Bronchial smooth muscle cell (primary cell): Measurements from ENCODE around the gene ECT2L. TPM values are rescaled to one million over a fixed set of nuclear protein-coding genes. Genes with fewer than 3 reads are reported as not detected.

Experiments
- total RNA-seq: library from RNA; depleted of rRNA; stranded (reverse); fragments of >200 nt; gene quantifications from 2 replicates; pipeline ENCODE4 v1.2.1, GENCODE V29; 2014

The ECT2L gene, protein sequence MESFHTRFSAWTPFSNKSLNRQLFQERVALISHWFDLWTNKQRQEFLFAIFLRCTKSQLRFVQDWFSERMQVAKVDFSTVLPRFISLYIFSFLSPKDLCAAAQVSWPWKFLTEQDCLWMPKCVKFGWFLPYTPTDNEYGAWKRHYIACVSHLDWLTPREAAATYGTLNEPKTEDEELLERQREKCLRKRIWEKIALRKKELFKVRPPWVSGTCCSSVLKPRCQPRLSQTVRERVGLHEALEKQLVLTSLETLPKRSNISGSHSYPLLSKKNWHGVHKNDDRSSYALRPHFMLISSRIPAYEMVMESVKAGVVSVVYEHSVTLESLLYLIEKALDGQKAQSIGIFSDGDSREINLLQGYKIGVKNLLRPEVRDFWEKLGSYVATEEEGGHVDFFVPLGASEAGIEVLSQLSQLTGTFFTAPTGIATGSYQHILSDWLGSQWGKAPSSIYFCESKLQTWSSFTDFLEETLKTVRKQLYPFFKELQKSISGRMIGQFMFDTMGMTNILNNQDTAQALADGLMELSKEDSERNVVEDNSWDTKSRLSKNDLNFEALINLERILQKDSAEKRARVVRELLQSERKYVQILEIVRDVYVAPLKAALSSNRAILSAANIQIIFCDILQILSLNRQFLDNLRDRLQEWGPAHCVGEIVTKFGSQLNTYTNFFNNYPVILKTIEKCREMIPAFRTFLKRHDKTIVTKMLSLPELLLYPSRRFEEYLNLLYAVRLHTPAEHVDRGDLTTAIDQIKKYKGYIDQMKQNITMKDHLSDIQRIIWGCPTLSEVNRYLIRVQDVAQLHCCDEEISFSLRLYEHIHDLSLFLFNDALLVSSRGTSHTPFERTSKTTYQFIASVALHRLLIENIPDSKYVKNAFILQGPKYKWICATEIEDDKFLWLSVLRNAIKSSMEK
- 0.09 and 0.16 TPM in 2 replicates for total RNA-seq

DNA sequence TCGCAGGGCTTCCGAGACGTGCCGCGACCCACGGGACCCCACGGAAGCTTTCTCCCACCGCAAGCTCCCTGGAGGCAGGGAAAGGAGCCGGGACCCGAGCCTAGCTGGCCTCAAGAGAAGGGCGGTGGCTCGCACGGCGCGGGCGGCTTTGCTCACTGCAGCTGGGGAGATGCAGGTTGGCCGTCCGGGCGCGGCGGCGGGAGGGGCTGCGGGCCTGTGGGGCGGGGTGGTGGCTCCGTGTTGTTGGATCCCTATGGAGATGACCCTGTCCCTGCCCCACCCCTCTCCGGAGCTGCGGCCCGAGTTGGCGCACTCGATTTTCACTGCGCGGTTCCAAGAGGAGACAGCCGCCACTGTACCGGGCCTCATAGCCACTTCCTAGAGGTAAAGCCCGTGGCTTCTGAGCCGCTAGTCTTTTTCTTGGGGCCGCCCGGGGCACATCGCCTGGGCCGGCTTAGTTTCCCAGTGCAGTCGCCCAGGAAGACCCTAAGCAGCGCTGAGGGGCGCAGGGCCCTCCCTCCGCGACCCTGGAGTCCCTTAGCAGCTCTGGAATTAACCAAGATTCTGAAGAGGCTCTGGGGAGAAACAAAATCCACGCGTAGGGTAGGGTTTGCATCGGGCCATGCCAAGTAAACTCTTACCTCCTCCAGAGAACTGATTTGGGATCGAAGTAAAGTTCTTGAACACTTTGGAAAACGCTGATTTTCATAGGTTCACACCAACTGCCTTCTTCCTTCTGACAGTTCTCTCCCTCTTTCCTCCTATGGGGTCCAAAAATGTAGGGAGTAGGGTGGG lies at the start of gene ECT2L:
ECT2L (plus strand) TSS at position 279 of the 795 bp plus-strand sequence. CDS start 17,188 bp downstream, outside the sequence.

DNA sequence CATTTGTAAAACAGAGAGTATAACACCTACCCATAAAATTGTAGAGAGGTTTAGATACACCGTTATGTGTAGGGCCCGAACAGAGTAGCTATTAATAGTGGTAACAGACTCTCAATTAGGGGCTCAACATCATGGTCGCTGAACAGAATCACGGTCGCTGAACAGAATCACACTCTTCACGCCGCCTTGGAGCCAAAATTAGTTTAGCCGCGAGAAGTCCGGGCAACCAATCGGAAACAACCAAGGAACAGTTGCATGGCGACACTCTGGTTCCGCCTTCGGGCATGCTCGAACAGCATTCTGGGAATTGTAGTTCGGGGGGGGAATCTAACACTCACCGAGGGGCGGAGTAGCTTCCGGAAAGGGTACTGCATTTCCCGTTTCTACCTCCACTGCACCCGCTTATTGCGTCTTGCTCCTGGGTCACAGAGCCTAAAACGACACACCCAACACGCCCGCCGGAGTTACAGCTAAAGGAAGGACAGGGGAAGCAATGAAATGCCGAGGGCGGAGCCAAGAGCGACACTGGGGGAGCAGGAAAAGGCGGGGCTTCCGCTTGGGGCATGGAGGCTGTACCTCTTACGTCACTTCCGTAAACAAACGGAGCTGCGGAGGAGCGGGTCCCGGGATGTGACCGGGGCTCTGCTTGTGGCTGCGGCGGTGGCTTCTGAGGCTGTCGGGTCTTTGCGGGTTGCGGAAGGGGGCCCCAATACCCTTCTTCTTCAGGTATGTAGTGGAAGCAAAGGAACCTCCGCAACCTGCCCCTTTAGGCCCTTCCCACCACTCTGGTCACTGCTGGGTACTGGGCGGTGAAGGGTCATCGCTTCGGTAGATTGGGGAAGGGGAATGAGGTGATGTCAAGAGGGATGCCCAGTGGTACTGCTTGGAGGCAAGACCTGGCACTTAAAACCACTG lies 22.5 kb upstream of the ECT2L start, which contains the start of gene CCDC28A:
CCDC28A (plus strand) TSS at position 593 of the 915 bp plus-strand sequence. CDS start 2,352 bp downstream, outside the sequence.

Other genes with a start within 250 kb of the ECT2L start
- 18.3 and 18.9 TPM in 2 replicates for gene CCDC28A, start 22.3 kb upstream of the ECT2L start, total RNA-seq
- gene REPS1, start 192.2 kb downstream of the ECT2L start, total RNA-seq: 20.7 and 22.1 TPM in 2 replicates
- 33.7 and 44.4 TPM in 2 replicates for gene ABRACL, start 232.7 kb downstream of the ECT2L start, total RNA-seq